Right lobe of liver (tissue), 4 donors: ENCODE results near the gene DOK4.

ENCODE experiments used
- POLR2A ChIP-seq: fragments of 450-650 bp; IDR thresholded peaks from one replicate; pipeline ENCODE4 v1.6.1; 2017; ENCODE audit warnings: antibody characterized with exemption, mild to moderate bottlenecking
- TF ChIP-seq, protein P1 (sequence below), 4 donors: fragments of 200-600 bp in 3 of 4; fragments of 450-650 bp in 1 of 4; IDR thresholded peaks; one replicate each; pipeline versions ENCODE4 v1.5.1 to v1.8.0; 2016 to 2022; ENCODE audit warnings: antibody characterized with exemption in 4 of 4, mild to moderate bottlenecking in 2 of 4
- donor health status: DM: no; HTN: no; CAD: no.
- donor health status: DM: no; HTN: no; CAD: no.
- donor health status: DM: no; HTN: yes; CAD: no.

DNA sequence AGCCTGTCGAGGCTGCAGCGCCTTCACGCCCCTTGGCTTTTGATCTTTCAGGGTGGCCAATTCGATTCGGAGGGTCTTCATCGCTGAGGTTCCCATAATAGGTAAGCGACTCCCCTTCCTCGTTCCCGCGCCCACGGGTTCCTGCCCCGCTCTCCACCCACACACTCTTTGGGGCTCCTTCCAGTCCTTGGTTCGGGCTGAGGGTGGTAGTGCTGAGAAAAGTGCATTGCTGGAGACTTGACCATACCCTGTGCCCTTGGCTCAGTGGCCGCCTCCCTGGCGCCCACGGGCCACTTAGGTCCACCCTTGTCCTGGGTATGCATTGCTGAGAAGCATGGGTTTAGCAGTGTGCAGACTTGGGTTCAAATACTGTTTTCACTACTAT is 23.3 kb downstream of the DOK4 start:
- TF ChIP-seq, protein P1, sequence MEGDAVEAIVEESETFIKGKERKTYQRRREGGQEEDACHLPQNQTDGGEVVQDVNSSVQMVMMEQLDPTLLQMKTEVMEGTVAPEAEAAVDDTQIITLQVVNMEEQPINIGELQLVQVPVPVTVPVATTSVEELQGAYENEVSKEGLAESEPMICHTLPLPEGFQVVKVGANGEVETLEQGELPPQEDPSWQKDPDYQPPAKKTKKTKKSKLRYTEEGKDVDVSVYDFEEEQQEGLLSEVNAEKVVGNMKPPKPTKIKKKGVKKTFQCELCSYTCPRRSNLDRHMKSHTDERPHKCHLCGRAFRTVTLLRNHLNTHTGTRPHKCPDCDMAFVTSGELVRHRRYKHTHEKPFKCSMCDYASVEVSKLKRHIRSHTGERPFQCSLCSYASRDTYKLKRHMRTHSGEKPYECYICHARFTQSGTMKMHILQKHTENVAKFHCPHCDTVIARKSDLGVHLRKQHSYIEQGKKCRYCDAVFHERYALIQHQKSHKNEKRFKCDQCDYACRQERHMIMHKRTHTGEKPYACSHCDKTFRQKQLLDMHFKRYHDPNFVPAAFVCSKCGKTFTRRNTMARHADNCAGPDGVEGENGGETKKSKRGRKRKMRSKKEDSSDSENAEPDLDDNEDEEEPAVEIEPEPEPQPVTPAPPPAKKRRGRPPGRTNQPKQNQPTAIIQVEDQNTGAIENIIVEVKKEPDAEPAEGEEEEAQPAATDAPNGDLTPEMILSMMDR (IDR thresholded peaks at IDR 0.05): no peak
- no peak for TF ChIP-seq POLR2A
